ENCODE data around the gene TOLLIP. TPM values are rescaled to one million over a fixed set of nuclear protein-coding genes. Genes with fewer than 3 reads are reported as not detected.
"Not testable (repeated sequence)": the region's sequence is repeated elsewhere in the genome, so short reads cannot be mapped to it uniquely, and the experiment has no call there.

Gene TOLLIP
- total and polyA plus RNA-seq, 2 donors = 10.9 to 25.4 TPM

GRCh38 chr11:1242751-1243150 lies 66.7 kb downstream of the TOLLIP start:
- H3K27ac ChIP-seq (ENCODE audit: low read depth in 1 of 2, low read length in 1 of 2); DNase-seq (ENCODE audit: low read depth in 6 of 9, low spot score in 9 of 9); H3K27me3 ChIP-seq (ENCODE audit: control insufficient read depth in 2 of 2, insufficient read depth in 1 of 2, low read length in 1 of 2); H3K4me1 ChIP-seq (ENCODE audit: control insufficient read depth in 2 of 2, insufficient read depth in 2 of 2, low read length in 2 of 2); H3K4me3 ChIP-seq (ENCODE audit: low read length in 2 of 2); H3K36me3 ChIP-seq (ENCODE audit: control insufficient read depth in 2 of 2, insufficient read depth in 2 of 2, low read length in 1 of 2): not testable (repeated sequence)
- H3K9me3 ChIP-seq (ENCODE audit: control insufficient read depth in 2 of 2, insufficient read depth in 1 of 2, low read length in 1 of 2) = peaks cover 12 to 50% of the 10 kb centered on the region in 2 donors
- WGBS = 99% methylated on average over 8 of the region's 11 CpGs

DNA sequence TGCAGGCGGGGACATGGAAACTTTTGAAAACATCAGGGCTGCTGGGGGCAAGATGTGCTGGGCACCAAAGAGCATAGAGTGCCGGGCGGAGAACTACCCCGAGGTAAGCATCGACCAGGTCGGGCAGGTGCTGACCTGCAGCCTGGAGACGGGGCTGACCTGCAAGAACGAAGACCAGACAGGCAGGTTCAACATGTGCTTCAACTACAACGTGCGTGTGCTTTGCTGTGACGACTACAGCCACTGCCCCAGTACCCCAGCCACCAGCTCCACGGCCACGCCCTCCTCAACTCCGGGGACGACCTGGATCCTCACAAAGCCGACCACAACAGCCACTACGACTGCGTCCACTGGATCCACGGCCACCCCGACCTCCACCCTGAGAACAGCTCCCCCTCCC lies 67.1 kb downstream of the TOLLIP start:
- H3K27ac ChIP-seq (ENCODE audit: low read depth in 1 of 2, low read length in 1 of 2) = no peak overlapping the region
- H3K27me3 ChIP-seq (ENCODE audit: control insufficient read depth in 2 of 2, insufficient read depth in 1 of 2, low read length in 1 of 2) = no peaks in the 10 kb centered on the region
- H3K36me3 ChIP-seq (ENCODE audit: control insufficient read depth in 2 of 2, insufficient read depth in 2 of 2, low read length in 1 of 2) = no peaks in the 10 kb centered on the region
- DNase-seq (ENCODE audit: low read depth in 6 of 9, low spot score in 9 of 9) = no peak
- WGBS = 94% methylated on average over 20 of the region's 20 CpGs
- no peaks in the 10 kb centered on the region for H3K4me1 ChIP-seq (ENCODE audit: control insufficient read depth in 2 of 2, insufficient read depth in 2 of 2, low read length in 2 of 2)
- H3K9me3 ChIP-seq (ENCODE audit: control insufficient read depth in 2 of 2, insufficient read depth in 1 of 2, low read length in 1 of 2) = peaks cover 12 to 50% of the 10 kb centered on the region in 2 donors
- H3K4me3 ChIP-seq (ENCODE audit: low read length in 2 of 2) = no peak overlapping the region

DNA sequence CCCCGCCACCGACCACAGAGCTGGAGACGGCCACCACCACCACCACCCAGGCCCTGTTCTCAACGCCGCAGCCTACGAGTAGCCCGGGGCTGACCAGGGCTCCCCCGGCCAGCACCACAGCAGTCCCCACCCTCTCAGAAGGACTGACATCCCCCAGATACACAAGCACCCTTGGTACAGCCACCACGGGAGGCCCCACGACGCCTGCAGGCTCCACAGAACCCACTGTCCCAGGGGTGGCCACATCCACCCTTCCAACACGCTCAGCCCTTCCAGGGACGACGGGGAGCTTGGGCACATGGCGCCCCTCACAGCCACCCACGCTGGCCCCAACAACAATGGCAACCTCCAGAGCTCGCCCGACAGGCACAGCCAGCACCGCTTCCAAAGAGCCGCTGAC lies 67.7 kb downstream of the TOLLIP start:
- peaks cover 12 to 50% of the 10 kb centered on the region in 2 donors for H3K9me3 ChIP-seq (ENCODE audit: control insufficient read depth in 2 of 2, insufficient read depth in 1 of 2, low read length in 1 of 2)
- H3K27ac ChIP-seq (ENCODE audit: low read depth in 1 of 2, low read length in 1 of 2) = no peak overlapping the region
- H3K36me3 ChIP-seq (ENCODE audit: control insufficient read depth in 2 of 2, insufficient read depth in 2 of 2, low read length in 1 of 2) = no peaks in the 10 kb centered on the region
- WGBS = 96% methylated on average over 20 of the region's 20 CpGs
- no peak overlapping the region for H3K4me3 ChIP-seq (ENCODE audit: low read length in 2 of 2)
- H3K4me1 ChIP-seq (ENCODE audit: control insufficient read depth in 2 of 2, insufficient read depth in 2 of 2, low read length in 2 of 2) = no peaks in the 10 kb centered on the region
- no peak for DNase-seq (ENCODE audit: low read depth in 6 of 9, low spot score in 9 of 9)
- no peaks in the 10 kb centered on the region for H3K27me3 ChIP-seq (ENCODE audit: control insufficient read depth in 2 of 2, insufficient read depth in 1 of 2, low read length in 1 of 2)

GRCh38 chr11:1240771-1241170 lies 68.7 kb downstream of the TOLLIP start:
- no peak overlapping the region for H3K27ac ChIP-seq (ENCODE audit: low read depth in 1 of 2, low read length in 1 of 2)
- 97% methylated on average over 25 of the region's 25 CpGs for WGBS

GRCh38 chr11:1239596-1240205 lies 69.7 kb downstream of the TOLLIP start:
- no peak for DNase-seq (ENCODE audit: low read depth in 6 of 9, low spot score in 9 of 9)
- Histone ChIP-seq H3K27me3 (ENCODE audit: control insufficient read depth in 2 of 2, insufficient read depth in 1 of 2, low read length in 1 of 2) (no peaks in the 10 kb centered on the region), H3K9me3 (ENCODE audit: control insufficient read depth in 2 of 2, insufficient read depth in 1 of 2, low read length in 1 of 2) (peaks cover 6 to 40% of the 10 kb centered on the region in 2 donors), H3K4me1 (ENCODE audit: control insufficient read depth in 2 of 2, insufficient read depth in 2 of 2, low read length in 2 of 2) (no peaks in the 10 kb centered on the region), H3K4me3 (ENCODE audit: low read length in 2 of 2) (no peak overlapping the region), H3K36me3 (ENCODE audit: control insufficient read depth in 2 of 2, insufficient read depth in 2 of 2, low read length in 1 of 2) (no peaks in the 10 kb centered on the region), H3K27ac (ENCODE audit: low read depth in 1 of 2, low read length in 1 of 2) (no peak overlapping the region)
- WGBS = 95% methylated on average over 23 of the region's 23 CpGs

More at GRCh38 chr11:1240771-1241170, 68.7 kb downstream of the TOLLIP start:
- H3K4me1 ChIP-seq (ENCODE audit: control insufficient read depth in 2 of 2, insufficient read depth in 2 of 2, low read length in 2 of 2) = no peaks in the 10 kb centered on the region
- no peaks in the 10 kb centered on the region for H3K27me3 ChIP-seq (ENCODE audit: control insufficient read depth in 2 of 2, insufficient read depth in 1 of 2, low read length in 1 of 2)
- H3K9me3 ChIP-seq (ENCODE audit: control insufficient read depth in 2 of 2, insufficient read depth in 1 of 2, low read length in 1 of 2) = peaks cover 8 to 42% of the 10 kb centered on the region in 2 donors
- no peak for DNase-seq (ENCODE audit: low read depth in 6 of 9, low spot score in 9 of 9)
- no peak overlapping the region for H3K4me3 ChIP-seq (ENCODE audit: low read length in 2 of 2)
- no peaks in the 10 kb centered on the region for H3K36me3 ChIP-seq (ENCODE audit: control insufficient read depth in 2 of 2, insufficient read depth in 2 of 2, low read length in 1 of 2)

GRCh38 chr11:1238767-1239595 lies 70.5 kb downstream of the TOLLIP start:
- no peak overlapping the region for H3K27ac ChIP-seq (ENCODE audit: low read depth in 1 of 2, low read length in 1 of 2)
- DNase-seq (ENCODE audit: low read depth in 6 of 9, low spot score in 9 of 9) = no peak
- H3K9me3 ChIP-seq (ENCODE audit: control insufficient read depth in 2 of 2, insufficient read depth in 1 of 2, low read length in 1 of 2) = peaks cover 6 to 40% of the 10 kb centered on the region in 2 donors
- no peaks in the 10 kb centered on the region for H3K4me1 ChIP-seq (ENCODE audit: control insufficient read depth in 2 of 2, insufficient read depth in 2 of 2, low read length in 2 of 2)
- no peaks in the 10 kb centered on the region for H3K27me3 ChIP-seq (ENCODE audit: control insufficient read depth in 2 of 2, insufficient read depth in 1 of 2, low read length in 1 of 2)
- 75% methylated on average over 34 of the region's 34 CpGs for WGBS
- H3K36me3 ChIP-seq (ENCODE audit: control insufficient read depth in 2 of 2, insufficient read depth in 2 of 2, low read length in 1 of 2) = no peaks in the 10 kb centered on the region
- no peak overlapping the region for H3K4me3 ChIP-seq (ENCODE audit: low read length in 2 of 2)

GRCh38 chr11:1237851-1238250 lies 71.6 kb downstream of the TOLLIP start:
- H3K27ac ChIP-seq (ENCODE audit: low read depth in 1 of 2, low read length in 1 of 2) = no peak overlapping the region
- no peaks in the 10 kb centered on the region for H3K4me1 ChIP-seq (ENCODE audit: control insufficient read depth in 2 of 2, insufficient read depth in 2 of 2, low read length in 2 of 2)
- H3K9me3 ChIP-seq (ENCODE audit: control insufficient read depth in 2 of 2, insufficient read depth in 1 of 2, low read length in 1 of 2) = peaks cover 6 to 34% of the 10 kb centered on the region in 2 donors
- H3K36me3 ChIP-seq (ENCODE audit: control insufficient read depth in 2 of 2, insufficient read depth in 2 of 2, low read length in 1 of 2) = no peaks in the 10 kb centered on the region
- WGBS = 83% methylated on average over 10 of the region's 10 CpGs
- H3K4me3 ChIP-seq (ENCODE audit: low read length in 2 of 2) = no peak overlapping the region
- H3K27me3 ChIP-seq (ENCODE audit: control insufficient read depth in 2 of 2, insufficient read depth in 1 of 2, low read length in 1 of 2) = no peaks in the 10 kb centered on the region
- no peak for DNase-seq (ENCODE audit: low read depth in 6 of 9, low spot score in 9 of 9)

- H3K4me1 ChIP-seq (ENCODE audit: control insufficient read depth in 2 of 2, insufficient read depth in 2 of 2, low read length in 2 of 2) = no peaks in the 10 kb centered on the region
- WGBS = 91% methylated on average over 13 of the region's 13 CpGs
- H3K27ac ChIP-seq (ENCODE audit: low read depth in 1 of 2, low read length in 1 of 2) = no peak overlapping the region
- H3K9me3 ChIP-seq (ENCODE audit: control insufficient read depth in 2 of 2, insufficient read depth in 1 of 2, low read length in 1 of 2) = peaks cover 3 to 27% of the 10 kb centered on the region in 2 donors
- DNase-seq (ENCODE audit: low read depth in 6 of 9, low spot score in 9 of 9) = no peak
- H3K27me3 ChIP-seq (ENCODE audit: control insufficient read depth in 2 of 2, insufficient read depth in 1 of 2, low read length in 1 of 2) = no peaks in the 10 kb centered on the region
- H3K4me3 ChIP-seq (ENCODE audit: low read length in 2 of 2) = no peak overlapping the region
- no peaks in the 10 kb centered on the region for H3K36me3 ChIP-seq (ENCODE audit: control insufficient read depth in 2 of 2, insufficient read depth in 2 of 2, low read length in 1 of 2)
These were observed 72.3 kb downstream of the TOLLIP start for GRCh38 chr11:1237128-1237580.
